A549 (cell line): ENCODE data around the gene OTOP1. TPM values are rescaled to one million over a fixed set of nuclear protein-coding genes. Genes with fewer than 3 reads are reported as not detected.
"Not testable (repeated sequence)": the region's sequence is repeated elsewhere in the genome, so short reads cannot be mapped to it uniquely, and the experiment has no call there.

ENCODE experiments used
- ATAC-seq, 2 experiments: fragments of 200-7000 bp in 1 of 2; fragments of >200 bp in 1 of 2; cut with Nextera tagmentation in 1 of 2; cut with Tn5 transposase in 1 of 2; 3 replicates each; pipeline versions ENCODE4 v1.8.0 to v1.9.1; 2018 to 2020; ENCODE audit warnings: mild to moderate bottlenecking in 1 of 2, moderate library complexity in 1 of 2
- CTCF ChIA-PET: fragments of 300-600 bp; sonication (Branson Sonifier 250); formaldehyde crosslinking; extraction: SDS; loops from one replicate; lab custom pipeline; 2021; ENCODE audit warnings: antibody characterized with exemption, inconsistent platforms; lab: Yijun Ruan, JAX
- POLR2A ChIA-PET: fragments of 350-600 bp; formaldehyde crosslinking; extraction: SDS; loops from one replicate; lab custom pipeline; 2021; ENCODE audit warnings: antibody characterized with exemption, inconsistent platforms; lab: Yijun Ruan, JAX
- DNase-seq, 2 experiments: peaks; one replicate each; pipeline versions ENCODE4 v3.0.0 to v3.0.0-alpha.2; 2011 to 2016; ENCODE audit warnings: low read depth in 1 of 2, low spot score in 1 of 2
- FAIRE-seq: peaks from 2 replicates; lab custom pipeline; 2011; peaks lifted over from hg19 to GRCh38; lab: Jason Lieb, UNC
- H3K27ac ChIP-seq, 2 experiments: fragments of >200 bp; sonication (Bioruptor Twin); formaldehyde crosslinking; 3 replicates each; pipeline ENCODE4 v1.5.1; 2016 to 2017
- H3K4me1 ChIP-seq: fragments of >200 bp; sonication (Bioruptor Twin); formaldehyde crosslinking; 3 replicates; pipeline ENCODE4 v1.6.1; 2016
- H3K4me2 ChIP-seq: fragments of >200 bp; sonication (Bioruptor Twin); formaldehyde crosslinking; 3 replicates; pipeline ENCODE4 v1.6.1; 2016
- H3K4me3 ChIP-seq: fragments of >200 bp; sonication (Bioruptor Twin); formaldehyde crosslinking; 3 replicates; pipeline ENCODE4 v1.5.1; 2016
- H3K9me3 ChIP-seq: fragments of >200 bp; sonication (Bioruptor Twin); formaldehyde crosslinking; 3 replicates; pipeline ENCODE4 v1.6.1; 2016
- CEBPB ChIP-seq, 2 experiments: fragments of >200 bp in 1 of 2; sonication (Bioruptor Twin) in 1 of 2; formaldehyde crosslinking in 1 of 2; IDR thresholded peaks; 2 replicates each; pipeline ENCODE4 v1.6.1; 2012 to 2016
- CTCF ChIP-seq: fragments of >200 bp; sonication (Bioruptor Twin); formaldehyde crosslinking; IDR thresholded peaks from 3 replicates; pipeline ENCODE4 v1.5.1; 2016
- E2F6 ChIP-seq: IDR thresholded peaks from 2 replicates; pipeline ENCODE4 v1.6.1; 2012; ENCODE audit warnings: low read depth, borderline replicate concordance
- EHMT2 ChIP-seq: fragments of 200-600 bp; sonication (generic); IDR thresholded peaks from 2 replicates; pipeline ENCODE4 v1.6.1; 2016; ENCODE audit warnings: antibody characterized with exemption, low read depth, mild to moderate bottlenecking, moderate library complexity
- ELK1 ChIP-seq: fragments of 150-350 bp; IDR thresholded peaks from 2 replicates; pipeline ENCODE4 v1.6.1; 2014; ENCODE audit warnings: low read depth, mild to moderate bottlenecking, low read length
- FOSB ChIP-seq: fragments of 250-450 bp; sonication (Bioruptor Pico); IDR thresholded peaks from 2 replicates; pipeline ENCODE4 v1.5.0; 2020; ENCODE audit warnings: mild to moderate bottlenecking, moderate library complexity
- FOSL2 ChIP-seq, 2 experiments: fragments of 450-650 bp in 1 of 2; fragments of >200 bp in 1 of 2; sonication (Bioruptor Twin) in 1 of 2; formaldehyde crosslinking; IDR thresholded peaks; 2 replicates each; pipeline versions ENCODE4 v1.5.0 to v1.6.1; 2016 to 2020; ENCODE audit warnings: mild to moderate bottlenecking in 1 of 2, moderate library complexity in 1 of 2
- FOXS1 ChIP-seq: fragments of 250-450 bp; sonication (Bioruptor Pico); IDR thresholded peaks from 2 replicates; pipeline ENCODE4 v1.5.0; 2020; ENCODE audit warnings: mild to moderate bottlenecking, moderate library complexity
- HDAC2 ChIP-seq: fragments of 200-600 bp; sonication (generic); IDR thresholded peaks from 2 replicates; pipeline ENCODE4 v1.6.1; 2016
- HES2 ChIP-seq: fragments of >200 bp; sonication (Bioruptor Twin); formaldehyde crosslinking; IDR thresholded peaks from 2 replicates; pipeline ENCODE4 v1.6.1; 2016
- HEYL ChIP-seq: fragments of 250-450 bp; sonication (Bioruptor Pico); IDR thresholded peaks from 2 replicates; pipeline ENCODE4 v1.8.0; 2021; ENCODE audit warnings: mild to moderate bottlenecking, moderate library complexity
- HOXB13 ChIP-seq: fragments of 250-450 bp; sonication (Bioruptor Pico); IDR thresholded peaks from 2 replicates; pipeline ENCODE4 v1.5.0; 2020; ENCODE audit warnings: low read depth, mild to moderate bottlenecking, moderate library complexity
- KDM1A ChIP-seq: fragments of 200-600 bp; sonication (generic); IDR thresholded peaks from 2 replicates; pipeline ENCODE4 v1.6.1; 2016; ENCODE audit warnings: low read depth, mild to moderate bottlenecking
- KDM5A ChIP-seq: fragments of 200-600 bp; sonication (generic); IDR thresholded peaks from 2 replicates; pipeline ENCODE4 v1.6.1; 2016; ENCODE audit warnings: antibody characterized with exemption, mild to moderate bottlenecking
- MYC ChIP-seq: IDR thresholded peaks from 2 replicates; pipeline ENCODE4 v1.6.1; 2012; ENCODE audit warnings: mild to moderate bottlenecking, inconsistent platforms, low read length, improper control_type of control experiment, borderline replicate concordance
- NPAS2 ChIP-seq: fragments of 250-450 bp; sonication (Bioruptor Pico); IDR thresholded peaks from 2 replicates; pipeline ENCODE4 v1.8.0; 2022; ENCODE audit warnings: mild to moderate bottlenecking, moderate library complexity, borderline replicate concordance
- PBX3 ChIP-seq: IDR thresholded peaks from 2 replicates; pipeline ENCODE4 v1.6.1; 2012
- PHF8 ChIP-seq: fragments of 200-600 bp; sonication (generic); IDR thresholded peaks from 2 replicates; pipeline ENCODE4 v1.6.1; 2016; ENCODE audit warnings: low read depth, mild to moderate bottlenecking, antibody characterized with exemption, moderate library complexity, borderline replicate concordance
- POLR2A ChIP-seq: IDR thresholded peaks from 2 replicates; pipeline ENCODE4 v1.6.1; 2012; ENCODE audit warnings: mild to moderate bottlenecking, low read length
- POLR2AphosphoS2 ChIP-seq: conservative IDR thresholded peaks from 2 replicates; pipeline ENCODE4 v1.6.1; 2012; ENCODE audit warnings: low read length, improper control_type of control experiment, inconsistent platforms
- RCOR1 ChIP-seq: fragments of 150-350 bp; IDR thresholded peaks from 2 replicates; pipeline ENCODE4 v1.6.1; 2014; ENCODE audit warnings: antibody characterized with exemption, low read length, low read depth
- RFX5 ChIP-seq: fragments of 450-650 bp; IDR thresholded peaks from 2 replicates; pipeline ENCODE4 v1.7.1; 2014; ENCODE audit warnings: antibody characterized with exemption, mild to moderate bottlenecking, moderate library complexity
- TFCP2L1 ChIP-seq: fragments of 250-450 bp; sonication (Bioruptor Pico); IDR thresholded peaks from 2 replicates; pipeline ENCODE4 v1.5.0; 2021; ENCODE audit warnings: mild to moderate bottlenecking
- USF2 ChIP-seq: fragments of 450-650 bp; IDR thresholded peaks from 2 replicates; pipeline ENCODE4 v1.6.1; 2014; ENCODE audit warnings: antibody characterized with exemption
- ZC3H11A ChIP-seq: fragments of 450-650 bp; IDR thresholded peaks from 2 replicates; pipeline ENCODE4 v1.6.1; 2014; ENCODE audit warnings: antibody characterized with exemption, mild to moderate bottlenecking
- ZFP36 ChIP-seq: fragments of 450-650 bp; IDR thresholded peaks from 2 replicates; pipeline ENCODE4 v1.6.1; 2014; ENCODE audit warnings: borderline replicate concordance; ENCODE audit not compliant: partially characterized antibody
- ZNF302 ChIP-seq: fragments of 250-450 bp; sonication (Bioruptor Pico); IDR thresholded peaks from 2 replicates; pipeline ENCODE4 v1.9.0; 2021; ENCODE audit warnings: inconsistent platforms, mild to moderate bottlenecking, moderate library complexity
- WGBS: methylation state at CpG from one replicate; pipeline ENCODE4 v1.1.6; 2017; ENCODE audit errors: missing lambda C conversion rate; 5-methylcytosine and 5-hydroxymethylcytosine counted together
- polyA plus RNA-seq, 4 experiments: library from polyadenylated mRNA; depleted of rRNA in 3 of 4; stranded (reverse); fragments of >200 nt; fragmentation: RNase III in 1 of 4; extraction: RNeasy Plus Mini Kit Qiagen cat#74134 plus additional on column Dnase treatment in 1 of 4; gene quantifications; 2 replicates in 3 of 4; 3 replicates in 1 of 4; pipeline ENCODE4 v1.2.3, GENCODE V29; 2011 to 2017

The OTOP1 gene
- polyA plus RNA-seq, 2 of the 4 experiments (the other 2 are of a cell fraction): not detected

GRCh38 chr4:4247696-4248028, 20.9 kb upstream of the OTOP1 start:
- FAIRE-seq (no peak), DNase-seq (no peak), ATAC-seq (peak in 1 of 2 experiments; percentile 14; a peak in 3 of 6 replicates)
- peak overlapping the region; percentile 91 to 92 for H3K27ac ChIP-seq
- ChIA-PET CTCF (interaction anchor here (0.5 to 1.4 kb wide), 3 partner anchors 16 to 65 kb away, joined by 3 to 5 read pairs (median 3); no protein-coding TSS in a partner anchor), POLR2A (interaction anchor here (1.0 to 1.2 kb wide), 2 partner anchors 13 to 91 kb away, joined by 5 to 6 read pairs; no protein-coding TSS in a partner anchor)
- H3K9me3 ChIP-seq: no peaks in the 10 kb centered on the region
- peak overlapping the region; percentile 84 for H3K4me2 ChIP-seq
- peak overlapping the region; percentile 78 for H3K4me3 ChIP-seq
- no peak for TF ChIP-seq KDM1A
- no peak for TF ChIP-seq KDM5A
- no peak for TF ChIP-seq RCOR1
- no peak for TF ChIP-seq MYC
- TF ChIP-seq HDAC2: no peak
- TF ChIP-seq ZFP36: no peak
- no peak for TF ChIP-seq HEYL (CRISPR knock-in tag)
- TF ChIP-seq PBX3: no peak
- TF ChIP-seq ELK1: no peak
- TF ChIP-seq FOXS1 (CRISPR knock-in tag): no peak
- TF ChIP-seq CTCF: no peak
- TF ChIP-seq POLR2AphosphoS2: no peak
- no peak for TF ChIP-seq POLR2A
- TF ChIP-seq HES2: no peak
- no peak for TF ChIP-seq FOSB (CRISPR knock-in tag)
- WGBS: 3% methylated on average over 11 of the region's 12 CpGs
- peaks cover 12% of the 10 kb centered on the region for H3K4me1 ChIP-seq

- DNase-seq (no peak), ATAC-seq (no peak), FAIRE-seq (no peak)
- 100% methylated on average over 1 of the region's 1 CpG for WGBS
- Histone ChIP-seq H3K27ac (no peak overlapping the region), H3K4me1 (peaks cover 12% of the 10 kb centered on the region), H3K4me2 (no peak overlapping the region), H3K4me3 (no peak overlapping the region), H3K9me3 (no peaks in the 10 kb centered on the region)
- TF ChIP-seq ZC3H11A (no peak), PHF8 (no peak), NPAS2 (CRISPR knock-in tag) (no peak), ELK1 (no peak), CEBPB (IDR thresholded peaks at IDR 0.05) (no peak), HEYL (CRISPR knock-in tag) (no peak), TFCP2L1 (CRISPR knock-in tag) (no peak), EHMT2 (no peak), USF2 (no peak), POLR2AphosphoS2 (no peak), RFX5 (no peak), FOSB (CRISPR knock-in tag) (no peak), HOXB13 (CRISPR knock-in tag) (no peak), FOSL2 (IDR thresholded peaks at IDR 0.05) (no peak), FOSL2 (CRISPR knock-in tag; IDR thresholded peaks at IDR 0.05) (no peak), KDM1A (no peak), E2F6 (no peak), ZNF302 (CRISPR knock-in tag) (no peak)
- ChIA-PET POLR2A (no interaction called here), CTCF (no interaction called here)
Measured at GRCh38 chr4:4245172-4245571, 18.4 kb upstream of the OTOP1 start.

- H3K4me3 ChIP-seq, FAIRE-seq, ATAC-seq, H3K27ac ChIP-seq, H3K4me1 ChIP-seq, H3K9me3 ChIP-seq, H3K4me2 ChIP-seq, DNase-seq, POLR2A ChIA-PET, CTCF ChIA-PET: not testable (repeated sequence)
- 89% methylated on average over 3 of the region's 3 CpGs for WGBS
Measured at GRCh38 chr4:4239551-4239950, 12.8 kb upstream of the OTOP1 start.
